ENCODE measurements around the gene COX11.

COX11 gene

GRCh38 chr17:54967621-54968261, 713 bp downstream of the COX11 start:
- no peaks in the 10 kb centered on the region for H3K9me2 ChIP-seq (replicated peaks; ENCODE audit: low read depth, low read length)
- H2AFZ ChIP-seq (ENCODE audit: low read length): peak overlapping the region; percentile 95
- H3K79me2 ChIP-seq (ENCODE audit: insufficient read depth, low read length): peaks cover 58% of the 10 kb centered on the region
- H4K20me1 ChIP-seq (ENCODE audit: insufficient read depth, low read length, poor library complexity, severe bottlenecking): peaks cover 6% of the 10 kb centered on the region
- H3K4me1 ChIP-seq (ENCODE audit: insufficient read depth, low read length, poor library complexity, severe bottlenecking): peaks cover 53% of the 10 kb centered on the region
- no peaks in the 10 kb centered on the region for H3F3A ChIP-seq (ENCODE audit: low read depth)
- peak overlapping the region; percentile 83 for H3K4me2 ChIP-seq (ENCODE audit: low read depth, low read length, poor library complexity, severe bottlenecking)
- peak overlapping the region; percentile 86 for H3K4me3 ChIP-seq (ENCODE audit: low read length, poor library complexity, severe bottlenecking)
- peaks cover 15% of the 10 kb centered on the region; the same call in 1 of the 2 replicates for H3K36me3 ChIP-seq (ENCODE audit: insufficient read depth, low read length)
- H3K27me3 ChIP-seq (ENCODE audit: insufficient read depth, low read length, poor library complexity, severe bottlenecking): no peaks in the 10 kb centered on the region
- TF ChIP-seq, protein P1, sequence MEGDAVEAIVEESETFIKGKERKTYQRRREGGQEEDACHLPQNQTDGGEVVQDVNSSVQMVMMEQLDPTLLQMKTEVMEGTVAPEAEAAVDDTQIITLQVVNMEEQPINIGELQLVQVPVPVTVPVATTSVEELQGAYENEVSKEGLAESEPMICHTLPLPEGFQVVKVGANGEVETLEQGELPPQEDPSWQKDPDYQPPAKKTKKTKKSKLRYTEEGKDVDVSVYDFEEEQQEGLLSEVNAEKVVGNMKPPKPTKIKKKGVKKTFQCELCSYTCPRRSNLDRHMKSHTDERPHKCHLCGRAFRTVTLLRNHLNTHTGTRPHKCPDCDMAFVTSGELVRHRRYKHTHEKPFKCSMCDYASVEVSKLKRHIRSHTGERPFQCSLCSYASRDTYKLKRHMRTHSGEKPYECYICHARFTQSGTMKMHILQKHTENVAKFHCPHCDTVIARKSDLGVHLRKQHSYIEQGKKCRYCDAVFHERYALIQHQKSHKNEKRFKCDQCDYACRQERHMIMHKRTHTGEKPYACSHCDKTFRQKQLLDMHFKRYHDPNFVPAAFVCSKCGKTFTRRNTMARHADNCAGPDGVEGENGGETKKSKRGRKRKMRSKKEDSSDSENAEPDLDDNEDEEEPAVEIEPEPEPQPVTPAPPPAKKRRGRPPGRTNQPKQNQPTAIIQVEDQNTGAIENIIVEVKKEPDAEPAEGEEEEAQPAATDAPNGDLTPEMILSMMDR (conservative IDR thresholded peaks at IDR 0.05; ENCODE audit: low read length): no peak; the same call in 1 of the 2 replicates
- TF ChIP-seq EZH2phosphoT487 (IDR thresholded peaks at IDR 0.05; ENCODE audit: borderline replicate concordance): no peak
- no peaks in the 10 kb centered on the region for H3K9me3 ChIP-seq (ENCODE audit: insufficient read depth, low read depth, low read length)
- peak overlapping the region; percentile 90 for H3K9ac ChIP-seq (ENCODE audit: low read depth, low read length, poor library complexity, severe bottlenecking)

GRCh38 chr17:54956791-54957190, 11.7 kb downstream of the COX11 start:
- Histone ChIP-seq H3K4me2 (ENCODE audit: low read depth, low read length, poor library complexity, severe bottlenecking) (no peak overlapping the region), H3K36me3 (ENCODE audit: insufficient read depth, low read length) (peaks cover 25% of the 10 kb centered on the region; the same call in 1 of the 2 replicates), H3K27me3 (ENCODE audit: insufficient read depth, low read length, poor library complexity, severe bottlenecking) (no peaks in the 10 kb centered on the region)

DNA sequence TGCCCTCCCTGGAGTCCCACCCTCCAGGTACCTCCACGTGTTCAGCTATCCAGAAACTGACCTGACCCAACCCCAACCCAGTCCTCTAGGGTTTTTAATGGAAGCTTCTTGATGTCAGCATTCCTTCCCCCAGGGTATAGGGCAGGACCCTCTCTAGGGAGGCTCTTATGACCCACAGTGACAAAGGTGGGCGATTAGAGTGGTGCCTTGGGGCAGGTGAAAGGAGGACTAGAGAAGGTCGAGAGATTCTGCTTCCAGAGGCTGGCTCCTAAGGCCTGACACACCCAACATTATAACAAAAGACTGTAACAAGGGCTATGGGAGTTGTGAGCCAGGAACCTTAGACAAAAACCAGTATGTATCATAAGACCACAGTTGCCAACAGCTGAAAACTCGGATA, 17.2 kb downstream of the COX11 start:
- no peak for TF ChIP-seq EZH2phosphoT487 (IDR thresholded peaks at IDR 0.05; ENCODE audit: borderline replicate concordance)
- TF ChIP-seq, protein P1 (conservative IDR thresholded peaks at IDR 0.05; ENCODE audit: low read length): no peak
- no peak overlapping the region for H3K9ac ChIP-seq (ENCODE audit: low read depth, low read length, poor library complexity, severe bottlenecking)
- H3K36me3 ChIP-seq (ENCODE audit: insufficient read depth, low read length): no peaks in the 10 kb centered on the region
- no peaks in the 10 kb centered on the region for H3K9me2 ChIP-seq (replicated peaks; ENCODE audit: low read depth, low read length)
- H3K4me2 ChIP-seq (ENCODE audit: low read depth, low read length, poor library complexity, severe bottlenecking): no peak overlapping the region
- H3F3A ChIP-seq (ENCODE audit: low read depth): no peaks in the 10 kb centered on the region
- no peak overlapping the region for H3K4me3 ChIP-seq (ENCODE audit: low read length, poor library complexity, severe bottlenecking)
- H3K4me1 ChIP-seq (ENCODE audit: insufficient read depth, low read length, poor library complexity, severe bottlenecking): peaks cover 27% of the 10 kb centered on the region
- no peak overlapping the region for H2AFZ ChIP-seq (ENCODE audit: low read length)
- H3K9me3 ChIP-seq (ENCODE audit: insufficient read depth, low read depth, low read length): no peaks in the 10 kb centered on the region
- H3K27me3 ChIP-seq (ENCODE audit: insufficient read depth, low read length, poor library complexity, severe bottlenecking): no peaks in the 10 kb centered on the region
- H3K79me2 ChIP-seq (ENCODE audit: insufficient read depth, low read length): no peaks in the 10 kb centered on the region
- H4K20me1 ChIP-seq (ENCODE audit: insufficient read depth, low read length, poor library complexity, severe bottlenecking): no peaks in the 10 kb centered on the region

More at GRCh38 chr17:54956791-54957190, 11.7 kb downstream of the COX11 start:
- no peaks in the 10 kb centered on the region for H3F3A ChIP-seq (ENCODE audit: low read depth)
- H3K79me2 ChIP-seq (ENCODE audit: insufficient read depth, low read length): no peaks in the 10 kb centered on the region
- no peaks in the 10 kb centered on the region for H4K20me1 ChIP-seq (ENCODE audit: insufficient read depth, low read length, poor library complexity, severe bottlenecking)
- H2AFZ ChIP-seq (ENCODE audit: low read length): no peak overlapping the region
- H3K4me3 ChIP-seq (ENCODE audit: low read length, poor library complexity, severe bottlenecking): no peak overlapping the region
- H3K9me3 ChIP-seq (ENCODE audit: insufficient read depth, low read depth, low read length): no peaks in the 10 kb centered on the region
- H3K9me2 ChIP-seq (replicated peaks; ENCODE audit: low read depth, low read length): no peaks in the 10 kb centered on the region
- TF ChIP-seq, protein P1 (conservative IDR thresholded peaks at IDR 0.05; ENCODE audit: low read length): no peak
- TF ChIP-seq EZH2phosphoT487 (IDR thresholded peaks at IDR 0.05; ENCODE audit: borderline replicate concordance): no peak
- H3K4me1 ChIP-seq (ENCODE audit: insufficient read depth, low read length, poor library complexity, severe bottlenecking): no peaks in the 10 kb centered on the region
- no peak overlapping the region for H3K9ac ChIP-seq (ENCODE audit: low read depth, low read length, poor library complexity, severe bottlenecking)
